Measurements from ENCODE around the gene ANKH.
"Not testable (repeated sequence)": the region's sequence is repeated elsewhere in the genome, so short reads cannot be mapped to it uniquely, and the experiment has no call there.

Gene ANKH

DNA sequence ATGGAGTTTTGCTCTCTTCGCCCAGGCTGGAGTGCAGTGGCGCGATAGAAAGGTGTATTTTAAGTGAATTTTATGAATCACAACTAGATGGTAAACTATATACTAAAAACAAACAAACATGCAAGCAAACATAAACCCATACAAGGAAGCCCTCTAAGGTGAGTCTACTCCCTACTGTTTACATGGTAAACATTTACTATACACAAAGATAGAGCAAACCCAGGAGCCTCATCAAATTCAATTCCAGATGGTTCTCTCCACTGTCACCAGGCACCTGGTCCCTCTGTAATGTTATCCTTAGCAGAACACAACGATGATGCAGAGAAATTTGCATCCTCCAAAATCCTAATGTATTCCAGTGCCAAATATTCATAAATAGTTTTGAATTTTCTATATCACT is 17.9 kb downstream of the ANKH start:
- no peak for DNase-seq

DNA sequence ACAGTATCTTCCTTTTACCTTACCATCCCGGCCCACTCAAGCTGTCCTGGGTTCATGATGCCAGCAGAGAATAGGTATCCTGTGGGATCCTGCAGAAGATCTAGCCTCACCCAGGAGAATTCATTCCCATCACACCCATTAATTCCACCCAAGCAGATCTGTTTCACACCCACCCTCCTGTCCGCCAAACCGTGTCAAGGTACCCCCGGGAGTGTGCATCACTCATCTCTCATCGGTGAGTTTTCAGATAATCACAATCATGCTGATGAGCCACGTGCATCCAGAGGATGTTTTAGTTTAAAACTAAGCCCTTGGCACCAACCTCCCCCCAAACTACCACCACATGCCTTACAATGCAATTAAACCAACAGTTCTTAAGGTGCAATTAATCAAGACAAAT is 18.8 kb downstream of the ANKH start:
- no peak for DNase-seq

DNA sequence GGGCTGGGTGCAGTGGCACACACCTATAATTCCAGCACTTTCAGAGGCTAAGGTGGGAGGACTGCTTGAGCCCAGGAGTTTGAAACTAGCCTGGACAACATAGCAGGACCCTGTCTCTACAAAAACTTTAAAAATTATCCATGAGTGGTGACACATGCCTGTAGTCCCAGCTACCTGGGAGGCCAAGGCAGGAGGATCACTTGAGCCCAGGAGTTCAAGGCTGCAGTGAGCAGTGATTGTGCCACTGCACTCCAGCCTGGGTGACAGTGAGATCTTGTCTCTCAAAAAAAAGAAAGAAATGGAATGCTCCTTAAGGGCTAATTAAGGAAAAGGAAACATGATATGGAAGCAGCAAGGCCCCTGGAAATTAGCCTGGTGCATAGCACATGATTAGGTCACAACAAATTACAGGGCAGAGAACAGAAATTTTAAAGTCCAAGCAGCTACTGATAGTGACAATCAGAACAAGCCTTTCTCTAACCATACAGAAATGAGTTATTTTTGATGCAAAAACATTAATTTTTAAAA is 19.5 kb downstream of the ANKH start:
- DNase-seq, result no peak

DNA sequence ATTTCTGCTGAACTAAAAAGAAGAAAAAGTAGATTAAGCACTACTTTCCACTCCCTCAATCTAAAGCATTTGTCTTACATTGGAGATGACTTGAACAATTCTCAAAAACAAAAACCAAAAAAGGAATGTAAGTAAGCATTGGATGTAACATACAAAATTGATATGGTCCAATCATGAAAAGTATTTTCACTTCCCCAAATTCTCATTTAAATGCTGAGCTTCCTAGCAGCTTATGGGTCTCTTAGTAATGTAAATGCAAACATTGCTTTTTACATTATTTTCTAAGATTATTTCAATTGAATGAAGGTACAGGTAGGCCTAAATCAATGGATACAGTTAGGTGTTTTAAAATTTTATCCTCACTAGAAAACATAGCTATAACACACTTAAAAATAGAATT is 20.0 kb downstream of the ANKH start:
- no peak for DNase-seq

DNA sequence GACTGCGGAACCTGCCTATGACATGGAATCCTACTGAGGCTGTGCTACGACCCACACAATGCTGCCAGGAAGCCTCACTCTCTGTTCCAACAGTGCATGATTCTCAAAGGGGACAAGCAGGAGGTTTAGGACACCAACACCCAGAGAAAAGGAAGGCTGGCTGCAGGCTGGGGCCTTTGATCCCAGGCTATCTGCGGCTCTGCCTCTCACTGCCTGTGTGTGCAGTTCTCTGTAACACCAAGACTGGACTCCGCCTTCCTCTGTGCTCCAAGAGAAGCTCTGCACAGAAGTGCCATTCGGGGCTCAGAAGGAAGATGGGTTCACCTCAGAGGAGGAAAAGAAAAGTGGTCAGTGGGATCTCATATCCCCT is 20.5 kb downstream of the ANKH start:
- DNase-seq, result peak; percentile 39

DNA sequence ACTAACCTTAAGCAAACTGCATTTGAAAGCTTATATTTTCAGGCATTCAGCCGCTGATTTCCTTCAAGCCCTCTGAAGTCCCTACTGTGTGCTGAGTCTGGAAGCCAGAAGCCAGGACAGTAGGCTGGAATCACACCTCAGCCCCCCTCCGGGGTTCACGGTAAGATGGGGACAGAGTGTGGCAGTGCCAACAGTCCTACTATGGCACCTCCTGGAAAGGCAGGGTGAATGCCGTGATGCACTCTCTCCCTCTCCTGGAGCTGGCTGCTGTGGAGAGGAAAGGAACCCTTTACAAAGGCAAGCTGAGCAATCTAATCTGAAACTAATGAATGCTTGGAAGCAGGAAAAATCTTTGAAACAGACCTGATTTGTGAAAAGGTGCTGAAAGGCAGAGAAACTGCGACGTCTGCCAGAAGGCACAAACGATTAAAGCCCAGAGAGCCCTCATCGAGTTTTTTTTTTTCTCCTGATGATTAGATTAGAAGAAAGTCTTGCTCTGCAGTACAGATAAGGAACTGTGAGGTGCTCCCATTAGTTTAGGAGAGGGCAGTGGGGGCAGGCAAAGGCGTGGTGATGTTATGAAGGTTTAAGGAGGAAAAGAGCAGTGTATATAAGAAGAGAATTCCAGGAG is 21.0 kb downstream of the ANKH start:
- DNase-seq, result peak; percentile 47

DNA sequence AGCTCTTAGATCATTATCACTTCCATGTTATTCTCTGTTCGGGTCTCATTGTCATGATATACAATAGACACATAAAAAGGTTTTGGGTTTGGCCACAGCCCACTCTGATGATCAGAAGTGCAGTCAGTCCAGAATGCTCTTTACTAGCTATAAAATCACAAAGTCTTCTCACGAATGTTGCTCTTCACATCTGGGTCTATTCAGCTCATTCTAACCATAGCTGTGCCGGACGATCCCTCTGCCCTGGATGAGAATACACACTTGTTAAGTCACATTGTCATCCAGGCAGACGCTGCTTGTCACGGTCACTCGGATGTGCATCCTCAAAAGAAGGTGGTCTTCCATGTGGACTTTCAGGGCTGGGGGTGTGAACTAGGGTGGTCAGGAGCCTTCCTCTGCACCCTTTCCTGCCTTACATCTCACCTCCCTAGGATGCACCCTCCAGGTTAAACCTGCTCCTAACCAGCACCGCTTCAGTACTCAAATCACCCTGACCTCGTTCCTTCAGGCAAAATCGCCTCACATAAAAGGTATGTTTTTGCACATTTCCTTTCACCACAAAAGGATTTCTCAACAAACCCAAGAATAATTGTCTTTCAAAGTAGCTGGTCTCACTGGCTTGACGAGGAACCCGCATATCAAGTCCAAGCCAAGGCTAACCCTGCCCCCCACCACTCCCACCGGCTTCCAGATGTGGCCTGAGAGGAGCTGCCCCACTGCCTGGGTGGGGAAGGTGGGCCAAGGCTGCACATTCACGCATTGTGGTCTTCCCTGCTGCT is 21.9 kb downstream of the ANKH start:
- DNase-seq, result no peak

DNA sequence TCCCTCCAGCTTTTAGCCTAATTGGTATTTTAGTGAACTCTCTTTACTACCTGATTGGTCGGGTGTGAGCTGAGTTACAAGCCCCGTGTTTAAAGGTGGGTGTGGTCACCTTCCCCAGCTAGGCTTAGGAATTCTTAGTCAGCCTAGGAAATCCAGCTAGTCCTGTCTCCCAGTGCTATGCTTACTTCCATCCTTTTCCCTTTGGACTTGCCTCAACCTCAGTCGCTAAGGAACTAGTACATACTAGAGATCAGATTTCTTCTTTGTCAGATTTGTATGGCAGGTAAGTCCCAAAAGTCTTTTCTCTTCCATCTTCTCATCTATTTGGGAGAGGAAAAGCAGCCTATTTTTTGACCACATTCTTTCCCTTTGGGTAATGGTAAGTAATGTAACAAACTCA is 22.6 kb downstream of the ANKH start:
- DNase-seq, result not testable (repeated sequence)

DNA sequence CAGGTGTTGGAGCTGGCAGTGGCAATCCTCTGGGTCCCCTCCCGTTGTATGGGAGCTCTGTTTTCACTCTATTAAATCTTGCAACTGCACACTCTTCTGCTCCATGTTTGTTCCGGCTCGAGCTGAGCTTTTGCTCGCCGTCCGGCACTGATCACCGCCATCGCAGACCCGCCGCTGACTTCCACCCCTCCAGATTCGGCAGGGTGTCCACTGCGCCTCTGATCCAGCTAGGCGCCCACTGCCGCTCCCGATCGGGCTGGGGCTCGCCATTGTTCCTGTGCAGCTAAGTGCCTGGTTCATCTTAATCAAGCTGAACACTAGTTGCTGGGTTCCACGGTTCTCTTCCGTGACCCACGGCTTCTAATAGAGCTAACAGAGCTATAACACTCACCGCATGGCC is 23.2 kb downstream of the ANKH start:
- DNase-seq, result no peak

DNA sequence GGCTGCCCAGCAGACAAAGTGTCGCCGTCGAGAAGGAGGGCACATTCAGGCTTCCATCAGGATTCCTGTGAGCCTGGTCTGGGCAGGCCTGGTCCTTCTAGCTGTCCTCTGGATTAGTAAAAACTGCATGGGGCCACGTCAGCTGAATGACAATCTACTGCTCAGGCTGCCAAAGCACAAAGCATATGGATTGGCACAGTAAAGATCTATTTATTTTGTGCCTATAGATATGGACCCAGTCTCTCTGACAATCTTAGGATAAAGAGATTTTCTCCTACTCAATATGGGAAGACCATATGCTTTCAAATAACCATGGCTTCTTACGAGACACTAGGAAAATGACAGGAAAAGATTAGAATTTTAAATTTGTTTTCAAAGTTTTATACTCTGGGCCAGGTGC is 24.1 kb downstream of the ANKH start:
- no peak for DNase-seq

DNA sequence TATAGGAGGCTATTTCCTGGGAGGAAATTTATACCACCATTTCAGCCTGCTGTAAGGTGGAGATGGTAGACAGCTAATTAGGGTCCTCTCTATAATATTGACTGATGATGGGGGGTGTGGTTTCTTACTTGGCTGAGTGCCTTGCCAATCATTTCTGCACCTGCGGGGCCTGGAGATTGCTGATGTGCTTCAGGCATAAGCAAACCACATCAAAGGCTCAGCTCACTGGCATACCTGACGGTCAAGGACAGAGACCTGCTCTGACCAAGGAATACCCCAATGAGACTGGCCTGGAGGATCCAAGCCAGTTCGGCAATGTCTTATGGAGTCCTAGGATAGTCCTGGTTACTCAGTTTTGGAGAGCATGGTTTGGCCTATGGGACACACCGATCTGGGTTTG is 29.5 kb downstream of the ANKH start:
- no peak for DNase-seq

DNA sequence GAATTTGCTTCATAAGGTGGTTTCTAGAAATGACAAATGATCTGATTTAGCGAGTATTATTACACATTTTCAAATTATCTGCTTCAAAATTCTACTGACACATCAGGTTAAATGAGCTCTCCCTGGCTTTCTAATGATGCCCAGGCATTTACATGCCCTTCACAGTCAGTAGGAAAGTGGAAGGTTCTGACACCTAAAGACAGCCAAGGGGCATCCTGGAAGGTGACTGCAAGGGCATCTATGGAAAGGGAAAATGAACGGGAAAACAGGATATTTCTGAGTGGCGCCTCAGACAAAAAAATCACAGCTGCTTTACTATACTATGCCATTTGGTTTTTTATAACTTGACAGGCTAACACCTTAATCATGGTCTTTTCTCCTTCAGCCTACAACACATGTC is 31.0 kb downstream of the ANKH start:
- no peak for DNase-seq

DNA sequence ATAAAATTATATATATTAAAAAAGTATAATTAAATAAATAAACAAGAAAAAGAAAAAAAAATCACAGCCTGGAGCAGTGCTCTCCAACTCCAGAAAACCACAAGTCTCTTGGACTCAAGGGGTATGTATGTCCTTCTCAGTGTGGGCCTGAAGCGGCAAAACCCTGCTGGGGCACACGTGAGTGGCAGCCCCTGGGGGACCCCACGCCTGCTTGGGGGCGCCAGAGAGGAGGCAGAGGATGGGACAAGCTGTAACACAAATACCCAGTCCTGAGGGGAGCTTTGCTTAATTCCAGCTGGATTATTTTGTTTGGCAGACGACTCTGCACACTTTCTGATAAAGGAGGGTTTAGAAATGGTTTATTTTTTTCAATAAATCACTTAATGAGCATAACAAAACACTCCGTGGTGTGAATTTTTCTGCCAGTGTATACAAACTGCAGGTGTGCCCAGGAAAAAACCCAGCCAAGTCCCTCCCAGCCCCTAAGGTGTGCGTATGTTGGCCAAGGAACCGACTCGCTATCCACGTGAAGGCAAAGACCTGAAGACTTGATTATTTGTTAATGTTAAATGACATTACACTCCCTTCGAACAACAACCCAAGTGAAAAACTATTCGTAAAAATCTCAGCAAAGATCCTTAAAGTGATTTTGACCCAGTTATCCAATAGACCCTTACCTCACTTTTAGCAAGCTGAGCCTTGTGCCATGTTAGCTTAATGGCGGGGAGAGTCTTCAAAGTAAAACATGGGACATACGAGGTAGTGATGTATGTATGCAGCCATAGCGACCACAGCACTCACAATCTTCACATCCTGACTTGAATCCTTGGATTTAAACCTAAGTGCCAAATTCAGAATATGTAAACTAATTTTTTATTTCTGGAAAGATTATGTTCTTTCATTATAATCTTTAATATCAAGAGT is 32.9 kb downstream of the ANKH start:
- no peak for DNase-seq

DNA sequence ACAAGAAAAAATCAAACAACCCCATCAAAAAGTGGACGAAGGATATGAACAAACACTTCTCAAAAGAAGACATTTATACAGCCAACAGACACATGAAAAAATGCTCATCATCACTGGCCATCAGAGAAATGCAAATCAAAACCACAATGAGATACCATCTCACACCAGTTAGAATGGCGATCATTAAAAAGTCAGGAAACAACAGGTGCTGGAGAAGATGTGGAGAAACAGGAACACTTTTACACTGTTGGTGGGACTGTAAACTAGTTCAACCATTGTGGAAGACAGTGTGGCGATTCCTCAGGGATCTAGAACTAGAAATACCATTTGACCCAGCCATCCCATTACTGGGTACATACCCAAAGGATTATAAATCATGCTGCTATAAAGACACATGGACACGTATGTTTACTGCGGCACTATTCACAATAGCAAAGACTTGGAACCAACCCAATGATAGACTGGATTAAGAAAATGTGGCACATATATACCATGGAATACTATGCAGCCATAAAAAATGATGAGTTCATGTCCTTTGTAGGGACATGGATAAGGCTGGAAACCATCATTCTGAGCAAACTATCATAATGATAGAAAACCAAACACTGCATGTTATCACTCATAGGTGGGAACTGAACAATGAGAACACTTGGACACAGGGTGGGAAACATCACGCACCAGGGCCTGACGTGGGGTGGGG is 34.0 kb downstream of the ANKH start:
- not testable (repeated sequence) for DNase-seq

DNA sequence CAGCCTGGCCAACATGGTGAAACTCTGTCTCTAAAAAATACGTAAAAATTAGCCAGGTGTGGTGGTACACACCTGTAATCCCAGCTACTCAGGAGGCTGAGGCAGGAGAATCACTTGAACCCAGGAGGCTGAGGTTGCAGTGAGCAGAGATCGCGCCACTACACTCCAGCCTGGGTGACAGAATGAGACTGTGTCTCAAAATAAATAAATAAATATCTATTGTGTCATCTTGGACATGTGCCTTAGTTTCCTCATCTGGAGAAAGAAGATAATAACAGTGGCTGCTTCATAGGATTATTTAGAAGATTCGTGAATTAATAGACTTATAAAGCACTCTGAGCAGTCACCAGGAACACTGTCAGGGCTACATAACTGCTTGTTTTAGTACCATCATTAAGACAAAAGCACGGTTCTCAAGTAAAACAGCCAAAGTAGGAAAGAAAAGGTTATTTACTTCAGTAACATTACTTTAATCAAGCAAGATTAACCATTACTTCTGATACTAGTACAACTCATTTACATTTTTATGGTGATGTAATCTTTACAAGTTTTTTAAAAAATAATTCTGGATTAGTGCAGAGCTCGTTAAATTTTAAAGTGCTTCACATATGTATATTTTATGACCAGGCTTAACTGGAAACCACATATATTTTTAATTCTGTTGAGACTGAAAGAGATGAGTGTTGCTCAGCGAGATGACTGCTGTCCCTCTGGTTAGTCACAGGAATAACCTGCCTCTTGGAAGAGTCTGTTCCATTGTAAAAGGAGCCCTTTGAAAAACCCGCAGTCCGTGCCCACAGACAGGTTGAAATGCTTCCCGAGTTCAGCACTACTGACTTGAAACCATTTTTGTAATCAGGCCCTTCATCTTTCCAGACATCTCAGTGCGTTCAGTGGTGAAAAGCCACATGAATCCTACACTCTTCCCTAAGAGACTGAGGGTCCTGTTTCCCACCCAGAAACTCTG is 36.7 kb downstream of the ANKH start:
- DNase-seq, result no peak

DNA sequence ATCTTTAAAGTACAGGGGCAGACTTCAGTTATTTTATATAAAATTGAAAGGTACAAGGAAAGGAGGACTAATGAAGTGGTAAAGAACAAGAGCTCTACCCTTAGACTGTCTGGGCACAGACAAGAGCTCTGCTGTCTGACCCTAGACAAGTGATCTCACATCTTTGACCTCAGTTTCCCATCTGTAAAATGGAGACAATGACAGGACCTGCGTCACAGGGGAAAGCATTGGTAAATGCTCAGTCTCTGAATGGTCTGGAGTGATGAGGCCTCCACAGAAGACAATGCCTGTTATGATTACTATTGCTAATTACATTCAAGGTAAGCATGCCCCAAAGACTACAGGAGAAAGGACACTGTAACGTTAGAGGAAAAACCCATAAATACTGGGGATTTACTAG is 37.5 kb downstream of the ANKH start:
- no peak for DNase-seq

DNA sequence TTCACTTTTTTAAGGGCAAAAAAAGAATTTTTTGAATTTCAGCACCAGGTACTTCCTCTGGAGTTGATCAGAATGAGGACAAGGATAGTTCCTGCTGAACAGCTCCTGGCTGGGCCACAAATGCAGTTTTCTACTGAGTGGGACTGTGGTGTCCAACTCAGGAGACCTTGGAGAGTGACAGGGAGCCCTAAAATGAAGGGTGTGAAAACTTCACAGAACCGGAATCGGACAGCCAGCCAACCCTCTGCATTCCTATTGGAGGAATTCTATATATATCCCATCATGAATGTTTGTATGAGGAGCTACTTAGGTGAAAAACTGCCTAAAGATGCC is 40.6 kb downstream of the ANKH start:
- DNase-seq, result no peak

DNA sequence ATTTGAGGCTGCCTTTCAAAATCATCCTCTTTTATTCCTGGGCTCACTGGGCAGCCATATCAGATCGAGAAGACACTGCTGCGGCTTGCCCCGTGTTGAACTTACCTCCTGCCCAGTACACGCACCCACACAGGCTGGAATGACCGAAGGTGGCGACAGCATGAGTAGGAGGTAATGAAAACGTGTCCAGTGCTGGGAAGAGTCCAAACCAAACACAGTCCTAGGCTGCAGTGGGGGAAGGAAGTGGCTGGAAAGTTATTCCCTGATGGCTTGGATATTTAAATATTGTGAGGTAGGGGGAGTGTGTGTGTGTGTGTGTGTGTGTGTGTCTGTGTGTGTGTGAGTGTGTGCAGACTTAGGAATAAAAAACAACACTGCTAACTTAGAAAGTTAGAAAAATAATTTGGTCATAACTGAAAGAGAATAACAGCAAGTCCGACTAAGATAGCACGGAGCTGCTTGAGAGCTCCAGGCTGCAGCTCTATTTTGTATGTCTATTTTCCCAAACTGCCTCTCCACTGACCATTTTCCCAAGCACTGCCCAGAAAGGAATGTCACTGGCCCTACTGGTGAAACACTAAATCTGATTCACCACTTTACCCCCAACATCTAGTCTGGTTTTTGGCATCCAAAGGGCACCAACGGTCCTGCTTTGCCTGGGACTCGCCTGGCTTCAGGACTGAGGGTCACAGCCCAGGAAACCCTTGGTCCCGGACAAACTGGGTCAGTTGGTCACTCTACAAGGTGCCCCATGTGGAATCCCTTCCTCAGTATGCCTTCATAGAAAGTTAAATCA is 41.2 kb downstream of the ANKH start:
- DNase-seq, result no peak

DNA sequence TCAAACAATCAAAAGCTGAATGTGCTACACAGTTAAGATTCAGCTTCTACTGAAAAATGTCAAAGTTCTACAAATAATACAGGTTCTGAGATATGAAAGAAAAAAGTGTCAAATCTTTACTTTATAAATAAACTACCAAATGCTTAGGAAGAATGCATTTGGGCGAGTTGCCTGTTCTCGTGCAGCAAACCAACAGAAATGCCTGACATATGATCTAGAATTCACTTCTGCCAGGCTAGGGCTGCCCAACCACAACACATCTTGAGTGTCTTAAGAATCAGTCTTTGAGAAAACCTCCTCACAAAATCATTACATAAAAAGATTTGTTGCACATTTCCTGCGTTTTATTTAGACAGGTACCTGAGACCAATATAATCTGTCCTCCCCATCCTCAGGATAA is 42.2 kb downstream of the ANKH start:
- DNase-seq, result no peak

DNA sequence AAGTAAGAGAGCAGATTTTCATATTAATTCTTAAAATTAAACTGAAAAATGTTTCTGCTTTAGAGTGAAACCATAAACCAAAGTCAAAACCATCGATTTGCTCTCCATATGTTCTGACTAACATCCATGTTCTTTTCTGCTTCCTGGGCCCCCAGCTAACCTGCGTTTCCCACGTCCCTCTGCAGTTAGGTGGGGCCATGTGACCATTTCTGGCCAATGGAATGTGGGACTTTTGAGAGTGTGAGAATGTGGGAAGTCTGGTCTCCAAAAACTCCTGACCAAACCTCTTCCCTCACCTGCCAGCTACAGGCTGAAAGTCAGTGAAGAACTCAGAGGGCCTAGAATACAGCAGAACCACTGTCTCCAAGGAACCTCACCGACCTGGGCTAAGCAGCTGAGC is 44.9 kb downstream of the ANKH start:
- no peak for DNase-seq

DNA sequence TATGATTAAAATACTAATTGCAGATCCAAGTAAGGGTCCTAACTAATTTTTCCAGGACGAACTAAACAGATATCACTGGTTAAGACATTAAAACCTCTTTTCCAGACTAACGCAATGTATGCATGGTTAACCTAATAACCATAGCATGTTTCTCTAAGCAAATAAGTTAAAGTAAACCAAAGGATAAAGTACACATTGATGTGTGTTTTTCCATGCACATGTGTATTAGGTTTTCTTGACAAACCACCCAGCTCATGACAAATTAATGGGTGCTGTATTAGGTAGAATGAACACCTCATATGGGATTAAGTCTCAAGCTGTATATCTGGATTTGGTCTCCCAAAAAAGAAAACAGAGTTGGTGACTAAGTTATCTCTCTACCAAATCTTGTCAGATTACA is 45.6 kb downstream of the ANKH start:
- DNase-seq, result no peak
